Breast epithelium (tissue), 4 donors: ENCODE data around the gene CCL20. TPM values are rescaled to one million over a fixed set of nuclear protein-coding genes. Genes with fewer than 3 reads are reported as not detected.

Source experiments
- DNase-seq, 2 donors: peaks; one replicate each; pipeline ENCODE4 v3.0.0-alpha.2; 2019; ENCODE audit warnings: low spot score in 2 of 2
- H3K27ac ChIP-seq, 2 donors: fragments of 200-600 bp; sonication (generic) in 1 of 2; one replicate each; pipeline ENCODE4 v1.5.1; 2016 to 2019; ENCODE audit warnings: mild to moderate bottlenecking in 1 of 2
- H3K27me3 ChIP-seq, 2 donors: fragments of 200-600 bp; sonication (generic) in 1 of 2; one replicate each; pipeline versions ENCODE4 v1.5.1 to v1.6.0; 2017 to 2019; ENCODE audit warnings: control low read depth in 1 of 2, mild to moderate bottlenecking in 1 of 2
- H3K36me3 ChIP-seq: fragments of 200-600 bp; one replicate; pipeline ENCODE4 v1.5.1; 2019
- H3K4me1 ChIP-seq, 2 donors: fragments of 200-600 bp; sonication (generic); one replicate each; pipeline ENCODE4 v1.5.1; 2016 to 2019; ENCODE audit warnings: control low read depth in 1 of 2
- H3K4me3 ChIP-seq, 3 donors: fragments of 200-600 bp; sonication (generic); 1 replicate in 2 of 3; 2 replicates in 1 of 3; pipeline ENCODE4 v1.5.1; 2016 to 2019; ENCODE audit warnings: mild to moderate bottlenecking in 3 of 3, moderate library complexity in 2 of 3
- H3K9me3 ChIP-seq, 2 donors: fragments of 200-600 bp; sonication (generic) in 1 of 2; one replicate each; pipeline ENCODE4 v1.5.1; 2016 to 2019; ENCODE audit warnings: control low read depth in 1 of 2
- CTCF ChIP-seq, 3 donors: fragments of 450-650 bp; IDR thresholded peaks; one replicate each; pipeline ENCODE4 v1.5.1; 2016 to 2017; ENCODE audit warnings: antibody characterized with exemption in 3 of 3, mild to moderate bottlenecking in 3 of 3, moderate library complexity in 3 of 3
- POLR2A ChIP-seq: fragments of 450-650 bp; IDR thresholded peaks from one replicate; pipeline ENCODE4 v1.6.1; 2016; ENCODE audit warnings: antibody characterized with exemption, mild to moderate bottlenecking, moderate library complexity
- POLR2AphosphoS5 ChIP-seq, 3 donors: sonication (generic); formaldehyde crosslinking; IDR thresholded peaks; one replicate each; pipeline ENCODE4 v1.6.1; 2017; ENCODE audit warnings: antibody characterized with exemption in 3 of 3
- intact Hi-C: fragments of 100-400 bp; cut with DNase I; formaldehyde crosslinking; loops from one replicate; pipeline ENCODE4 v1.15.1; 2023; ENCODE audit warnings: low total_unique reads
- total RNA-seq, 3 donors: library from RNA; depleted of rRNA; stranded (reverse); fragments of >200 nt; gene quantifications; one replicate each; pipeline ENCODE4 v1.1.0, GENCODE V29; 2016

Gene CCL20
- total RNA-seq, 3 donors from 2014 or later, result 1.3 to 6.7 TPM; not detected in 1

- H3K9me3 ChIP-seq, result no peaks in the 10 kb centered on the region
- H3K27me3 ChIP-seq, result no peaks in the 10 kb centered on the region
- no peak for DNase-seq
- H3K4me3 ChIP-seq, result no peak overlapping the region
- no peak for TF ChIP-seq CTCF (IDR thresholded peaks at IDR 0.05)
- no peak for TF ChIP-seq POLR2A
- no peak for TF ChIP-seq POLR2AphosphoS5 (IDR thresholded peaks at IDR 0.05)
- H3K27ac ChIP-seq, result no peak overlapping the region
- intact Hi-C loops, result no loop called here
- H3K4me1 ChIP-seq, result no peaks in the 10 kb centered on the region
- no peaks in the 10 kb centered on the region for H3K36me3 ChIP-seq
Observed at GRCh38 chr2:227772197-227772661, 41.4 kb upstream of the CCL20 start.

GRCh38 chr2:227772932-227773331 lies 40.7 kb upstream of the CCL20 start:
- no peak overlapping the region for H3K27ac ChIP-seq
- DNase-seq, result no peak
- no peaks in the 10 kb centered on the region for H3K4me1 ChIP-seq
- no peak for TF ChIP-seq POLR2AphosphoS5 (IDR thresholded peaks at IDR 0.05)
- TF ChIP-seq POLR2A, result no peak
- TF ChIP-seq CTCF (IDR thresholded peaks at IDR 0.05), result no peak
- no peak overlapping the region for H3K4me3 ChIP-seq
- intact Hi-C loops, result no loop called here
- no peaks in the 10 kb centered on the region for H3K36me3 ChIP-seq
- H3K9me3 ChIP-seq, result no peaks in the 10 kb centered on the region
- no peaks in the 10 kb centered on the region for H3K27me3 ChIP-seq

- H3K27me3 ChIP-seq, result no peaks in the 10 kb centered on the region
- H3K36me3 ChIP-seq, result no peaks in the 10 kb centered on the region
- H3K27ac ChIP-seq, result no peak overlapping the region
- no peaks in the 10 kb centered on the region for H3K9me3 ChIP-seq
- no peaks in the 10 kb centered on the region for H3K4me1 ChIP-seq
- TF ChIP-seq POLR2A (no peak), POLR2AphosphoS5 (IDR thresholded peaks at IDR 0.05) (no peak), CTCF (IDR thresholded peaks at IDR 0.05) (no peak)
- intact Hi-C loops, result no loop called here
- H3K4me3 ChIP-seq, result no peak overlapping the region
- DNase-seq, result no peak
Observed at GRCh38 chr2:227774011-227774624, 39.5 kb upstream of the CCL20 start.

- Histone ChIP-seq H3K4me1 (no peaks in the 10 kb centered on the region), H3K27me3 (no peaks in the 10 kb centered on the region), H3K36me3 (no peaks in the 10 kb centered on the region), H3K4me3 (no peak overlapping the region), H3K9me3 (no peaks in the 10 kb centered on the region), H3K27ac (no peak overlapping the region)
- TF ChIP-seq CTCF (IDR thresholded peaks at IDR 0.05) (no peak), POLR2AphosphoS5 (IDR thresholded peaks at IDR 0.05) (no peak), POLR2A (no peak)
- intact Hi-C loops, result no loop called here
- no peak for DNase-seq
Observed at GRCh38 chr2:227774895-227775842, 38.5 kb upstream of the CCL20 start.
